ENCODE data around the gene CLK1.

GRCh38 chr2:200869014-200869413 is 4.6 kb upstream of the CLK1 start:
- TF ChIP-seq CTCF (IDR thresholded peaks at IDR 0.05) (no peak), POLR2A (IDR thresholded peaks at IDR 0.05) (no peak)

Data from adrenal gland (tissue), 5 donors.